ENCODE results near the gene FGD5.

GRCh38 chr3:14796403-14797077 lies 22.2 kb upstream of the FGD5 start:
- TF ChIP-seq CTCF (IDR thresholded peaks at IDR 0.05) = no peak
- TF ChIP-seq EZH2 (IDR thresholded peaks at IDR 0.05; ENCODE audit: borderline replicate concordance, insufficient read depth, low read depth, low read length, poor library complexity, severe bottlenecking) = no peak
